ENCODE results near the gene PRKCQ.
A peak's percentile ranks its signal among the peaks of the same experiment; 100 is the strongest.

The PRKCQ gene

DNA sequence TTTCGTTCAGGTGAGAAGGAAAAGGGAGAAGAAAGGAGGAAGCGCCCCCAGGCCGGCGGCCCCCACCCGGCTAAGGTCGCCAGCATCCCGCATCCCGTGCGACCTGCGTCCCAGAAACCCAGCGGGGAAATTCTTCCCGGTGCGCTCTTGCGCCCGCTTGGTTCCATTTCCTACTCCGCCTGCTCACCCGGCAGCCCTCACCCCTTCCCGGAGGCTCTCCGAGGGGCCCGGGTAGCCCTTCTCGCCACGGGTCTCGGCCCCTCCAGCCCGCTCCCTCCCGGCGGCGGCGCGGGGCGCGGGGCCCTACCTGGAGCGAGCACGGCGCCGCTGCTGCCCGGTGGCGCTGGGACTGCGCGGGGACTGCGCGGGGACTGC is at the start of gene PRKCQ:
PRKCQ (minus strand) TSS at position 373 of the 375 bp plus-strand sequence. CDS start 65,141 bp downstream, outside the sequence.
- H3K4me3 ChIP-seq (ENCODE audit: low read length) = peak within 1 kb of the TSS; percentile 61
- H3K9ac ChIP-seq (ENCODE audit: low read length) = peak within 1 kb of the TSS; percentile 13
- peak within 1 kb of the TSS; percentile 37 for H3K27ac ChIP-seq (ENCODE audit: low read depth, low read length)
- H3K4me1 ChIP-seq (ENCODE audit: control insufficient read depth, insufficient read depth, low read length) = no peaks in the 10 kb centered on the region
- peaks cover 4% of the 10 kb centered on the region for H3K27me3 ChIP-seq (ENCODE audit: control insufficient read depth, insufficient read depth, low read length)
- no peaks in the 10 kb centered on the region for H3K36me3 ChIP-seq (ENCODE audit: control insufficient read depth, insufficient read depth, low read length)

- no peak overlapping the region for H3K27ac ChIP-seq (ENCODE audit: low read depth, low read length)
- no peaks in the 10 kb centered on the region for H3K4me1 ChIP-seq (ENCODE audit: control insufficient read depth, insufficient read depth, low read length)
- H3K27me3 ChIP-seq (ENCODE audit: control insufficient read depth, insufficient read depth, low read length) = no peaks in the 10 kb centered on the region
- H3K4me3 ChIP-seq (ENCODE audit: low read length) = no peak overlapping the region
- H3K36me3 ChIP-seq (ENCODE audit: control insufficient read depth, insufficient read depth, low read length) = no peaks in the 10 kb centered on the region
- no peak overlapping the region for H3K9ac ChIP-seq (ENCODE audit: low read length)
Observed at GRCh38 chr10:6625428-6625827, 45.4 kb upstream of the PRKCQ start.

DNA sequence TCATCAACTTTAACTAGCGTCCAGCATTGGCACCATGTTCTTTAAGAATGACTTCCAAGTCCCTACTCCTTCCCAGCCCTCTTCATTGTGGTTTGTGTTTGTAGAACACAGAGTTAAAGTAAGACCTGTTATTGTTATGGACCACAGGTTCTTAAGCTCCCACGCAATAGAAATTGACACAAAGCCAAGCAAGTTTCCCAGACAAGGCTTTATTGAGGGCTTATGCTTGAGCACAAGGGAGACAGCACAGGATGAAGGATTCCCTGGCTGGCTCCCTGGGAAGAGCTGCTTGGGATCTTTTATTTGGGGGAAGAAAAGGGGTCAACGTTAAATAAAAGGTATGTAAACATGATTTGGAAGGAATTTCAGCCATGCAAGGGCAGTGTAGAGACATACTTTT is 44.3 kb upstream of the PRKCQ start:
- Histone ChIP-seq H3K36me3 (ENCODE audit: control insufficient read depth, insufficient read depth, low read length) (no peaks in the 10 kb centered on the region), H3K4me3 (ENCODE audit: low read length) (no peak overlapping the region), H3K4me1 (ENCODE audit: control insufficient read depth, insufficient read depth, low read length) (no peaks in the 10 kb centered on the region), H3K9ac (ENCODE audit: low read length) (no peak overlapping the region), H3K27ac (ENCODE audit: low read depth, low read length) (no peak overlapping the region), H3K27me3 (ENCODE audit: control insufficient read depth, insufficient read depth, low read length) (no peaks in the 10 kb centered on the region)

GRCh38 chr10:6622921-6623320 is 42.8 kb upstream of the PRKCQ start:
- Histone ChIP-seq H3K9ac (ENCODE audit: low read length) (no peak overlapping the region), H3K4me3 (ENCODE audit: low read length) (no peak overlapping the region), H3K27me3 (ENCODE audit: control insufficient read depth, insufficient read depth, low read length) (no peaks in the 10 kb centered on the region), H3K27ac (ENCODE audit: low read depth, low read length) (no peak overlapping the region), H3K4me1 (ENCODE audit: control insufficient read depth, insufficient read depth, low read length) (no peaks in the 10 kb centered on the region), H3K36me3 (ENCODE audit: control insufficient read depth, insufficient read depth, low read length) (no peaks in the 10 kb centered on the region)

DNA sequence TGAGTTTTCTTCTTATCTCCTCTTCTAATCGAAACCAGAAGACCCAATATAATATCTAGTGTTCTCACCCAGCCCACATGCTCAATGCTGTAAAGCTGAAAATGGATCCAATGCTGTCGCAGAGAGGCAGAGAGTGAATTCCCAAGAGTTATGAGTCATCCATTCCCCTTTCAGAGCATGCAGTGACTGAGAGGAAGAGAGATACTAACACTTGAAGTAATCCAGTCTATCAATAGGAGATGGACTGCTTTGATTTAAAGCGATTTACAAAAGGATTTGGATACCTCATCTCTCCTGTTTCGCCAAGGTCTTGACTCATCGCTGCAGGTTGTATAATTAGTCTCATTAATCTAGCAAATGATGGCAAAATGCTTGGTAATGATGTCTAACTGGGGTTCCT is 41.5 kb upstream of the PRKCQ start:
- H3K4me3 ChIP-seq (ENCODE audit: low read length) = no peak overlapping the region
- no peaks in the 10 kb centered on the region for H3K36me3 ChIP-seq (ENCODE audit: control insufficient read depth, insufficient read depth, low read length)
- H3K27ac ChIP-seq (ENCODE audit: low read depth, low read length) = no peak overlapping the region
- no peaks in the 10 kb centered on the region for H3K27me3 ChIP-seq (ENCODE audit: control insufficient read depth, insufficient read depth, low read length)
- H3K9ac ChIP-seq (ENCODE audit: low read length) = no peak overlapping the region
- no peaks in the 10 kb centered on the region for H3K4me1 ChIP-seq (ENCODE audit: control insufficient read depth, insufficient read depth, low read length)

- H3K27me3 ChIP-seq (ENCODE audit: control insufficient read depth, insufficient read depth, low read length) = no peaks in the 10 kb centered on the region
- no peaks in the 10 kb centered on the region for H3K36me3 ChIP-seq (ENCODE audit: control insufficient read depth, insufficient read depth, low read length)
- no peak overlapping the region for H3K27ac ChIP-seq (ENCODE audit: low read depth, low read length)
- H3K9ac ChIP-seq (ENCODE audit: low read length) = no peak overlapping the region
- no peaks in the 10 kb centered on the region for H3K4me1 ChIP-seq (ENCODE audit: control insufficient read depth, insufficient read depth, low read length)
- no peak overlapping the region for H3K4me3 ChIP-seq (ENCODE audit: low read length)
Observed at GRCh38 chr10:6619660-6620059, 39.6 kb upstream of the PRKCQ start.

DNA sequence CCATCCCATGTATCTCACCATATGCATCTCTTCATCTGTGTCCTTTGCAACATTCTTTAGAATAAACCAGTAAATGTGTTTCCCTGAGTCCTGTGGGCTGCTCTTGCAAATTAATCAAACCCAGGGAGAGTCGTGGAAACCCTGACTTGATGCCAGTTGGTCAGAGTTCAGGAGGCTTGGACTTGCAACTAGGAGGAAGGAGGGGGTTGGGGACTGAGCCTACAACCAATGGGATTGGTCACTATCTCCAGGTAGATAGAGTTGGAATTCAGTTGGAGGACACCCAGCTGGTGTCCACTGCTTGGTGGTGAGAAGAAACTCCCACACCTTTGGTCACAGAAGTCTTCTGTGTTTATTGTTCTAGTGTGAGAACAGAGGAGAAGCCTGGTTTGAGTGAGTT is 38.3 kb upstream of the PRKCQ start:
- H3K4me1 ChIP-seq (ENCODE audit: control insufficient read depth, insufficient read depth, low read length) = no peaks in the 10 kb centered on the region
- no peaks in the 10 kb centered on the region for H3K27me3 ChIP-seq (ENCODE audit: control insufficient read depth, insufficient read depth, low read length)
- no peak overlapping the region for H3K9ac ChIP-seq (ENCODE audit: low read length)
- H3K36me3 ChIP-seq (ENCODE audit: control insufficient read depth, insufficient read depth, low read length) = no peaks in the 10 kb centered on the region
- H3K27ac ChIP-seq (ENCODE audit: low read depth, low read length) = no peak overlapping the region
- H3K4me3 ChIP-seq (ENCODE audit: low read length) = no peak overlapping the region

- H3K9ac ChIP-seq (ENCODE audit: low read length) = no peak overlapping the region
- H3K27ac ChIP-seq (ENCODE audit: low read depth, low read length) = no peak overlapping the region
- no peaks in the 10 kb centered on the region for H3K27me3 ChIP-seq (ENCODE audit: control insufficient read depth, insufficient read depth, low read length)
- no peak overlapping the region for H3K4me3 ChIP-seq (ENCODE audit: low read length)
- H3K4me1 ChIP-seq (ENCODE audit: control insufficient read depth, insufficient read depth, low read length) = no peaks in the 10 kb centered on the region
- no peaks in the 10 kb centered on the region for H3K36me3 ChIP-seq (ENCODE audit: control insufficient read depth, insufficient read depth, low read length)
Observed at GRCh38 chr10:6617309-6618076, 37.4 kb upstream of the PRKCQ start.

- H3K4me1 ChIP-seq (ENCODE audit: control insufficient read depth, insufficient read depth, low read length) = no peaks in the 10 kb centered on the region
- H3K27ac ChIP-seq (ENCODE audit: low read depth, low read length) = no peak overlapping the region
- H3K4me3 ChIP-seq (ENCODE audit: low read length) = no peak overlapping the region
- no peaks in the 10 kb centered on the region for H3K27me3 ChIP-seq (ENCODE audit: control insufficient read depth, insufficient read depth, low read length)
- no peaks in the 10 kb centered on the region for H3K36me3 ChIP-seq (ENCODE audit: control insufficient read depth, insufficient read depth, low read length)
- no peak overlapping the region for H3K9ac ChIP-seq (ENCODE audit: low read length)
Observed at GRCh38 chr10:6615971-6616370, 35.9 kb upstream of the PRKCQ start.

DNA sequence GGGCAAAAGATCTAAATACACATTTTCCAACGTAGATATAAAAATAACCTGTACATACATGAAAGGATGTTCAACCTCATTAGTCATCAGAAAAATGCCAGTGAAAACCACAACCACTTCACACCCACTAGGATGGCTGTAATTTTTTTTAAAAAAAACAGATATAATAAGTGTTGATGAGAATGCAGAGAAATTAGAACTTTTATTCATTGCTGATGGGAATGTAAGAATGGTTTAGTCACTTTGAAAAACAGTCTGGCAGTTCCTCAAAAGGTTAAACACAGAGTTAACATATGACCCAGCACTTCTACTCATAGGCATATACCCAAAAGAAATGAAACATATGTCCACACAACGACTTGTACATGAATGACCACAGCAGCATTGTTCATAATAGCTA is 32.3 kb upstream of the PRKCQ start:
- Histone ChIP-seq H3K9ac (ENCODE audit: low read length) (no peak overlapping the region), H3K4me1 (ENCODE audit: control insufficient read depth, insufficient read depth, low read length) (no peaks in the 10 kb centered on the region), H3K36me3 (ENCODE audit: control insufficient read depth, insufficient read depth, low read length) (no peaks in the 10 kb centered on the region), H3K27ac (ENCODE audit: low read depth, low read length) (no peak overlapping the region), H3K4me3 (ENCODE audit: low read length) (no peak overlapping the region), H3K27me3 (ENCODE audit: control insufficient read depth, insufficient read depth, low read length) (no peaks in the 10 kb centered on the region)

GRCh38 chr10:6610647-6611046 is 30.6 kb upstream of the PRKCQ start:
- H3K4me1 ChIP-seq (ENCODE audit: control insufficient read depth, insufficient read depth, low read length) = no peaks in the 10 kb centered on the region
- no peak overlapping the region for H3K9ac ChIP-seq (ENCODE audit: low read length)
- no peak overlapping the region for H3K27ac ChIP-seq (ENCODE audit: low read depth, low read length)
- no peaks in the 10 kb centered on the region for H3K36me3 ChIP-seq (ENCODE audit: control insufficient read depth, insufficient read depth, low read length)
- no peaks in the 10 kb centered on the region for H3K27me3 ChIP-seq (ENCODE audit: control insufficient read depth, insufficient read depth, low read length)
- H3K4me3 ChIP-seq (ENCODE audit: low read length) = no peak overlapping the region

DNA sequence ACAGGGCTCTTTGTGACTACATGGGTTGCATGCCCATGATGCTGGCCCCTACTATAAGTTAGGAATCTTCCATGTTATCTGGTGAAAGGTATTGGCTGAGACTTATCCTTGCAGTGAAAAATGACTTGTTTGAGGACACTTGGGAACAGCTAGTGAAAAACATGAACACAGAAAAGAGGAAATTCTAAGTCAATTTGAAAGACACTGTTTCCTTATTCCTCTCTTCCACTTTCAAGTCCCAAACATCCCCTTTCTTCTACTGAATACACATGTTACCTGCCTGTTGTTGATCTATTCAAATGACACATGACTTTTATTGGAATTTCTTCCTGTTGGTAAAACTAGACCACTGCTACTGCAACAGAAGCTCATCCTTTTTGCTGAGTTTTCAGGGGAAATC is 29.5 kb upstream of the PRKCQ start:
- H3K9ac ChIP-seq (ENCODE audit: low read length) = no peak overlapping the region
- H3K4me1 ChIP-seq (ENCODE audit: control insufficient read depth, insufficient read depth, low read length) = no peaks in the 10 kb centered on the region
- H3K4me3 ChIP-seq (ENCODE audit: low read length) = no peak overlapping the region
- no peaks in the 10 kb centered on the region for H3K36me3 ChIP-seq (ENCODE audit: control insufficient read depth, insufficient read depth, low read length)
- H3K27ac ChIP-seq (ENCODE audit: low read depth, low read length) = no peak overlapping the region
- H3K27me3 ChIP-seq (ENCODE audit: control insufficient read depth, insufficient read depth, low read length) = no peaks in the 10 kb centered on the region

DNA sequence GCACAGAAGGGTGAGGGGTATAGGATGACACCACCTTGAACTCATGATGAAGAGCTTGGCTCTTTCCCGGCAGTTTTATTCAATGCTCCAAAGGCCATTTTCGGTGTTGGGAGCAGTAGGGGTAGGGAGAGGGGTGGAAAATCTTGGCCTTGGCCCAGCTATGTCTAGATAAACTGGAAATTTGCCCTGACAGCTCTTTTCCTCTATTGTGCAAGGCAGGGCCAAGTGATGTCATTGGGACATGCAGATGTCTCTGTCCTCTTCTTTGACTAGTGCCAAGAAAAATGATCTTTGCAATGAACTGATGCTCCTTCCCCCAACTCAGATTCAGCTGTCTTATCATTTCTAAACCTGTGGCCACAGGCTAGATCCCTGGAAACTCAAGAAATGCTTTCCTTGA is 27.7 kb upstream of the PRKCQ start:
- Histone ChIP-seq H3K4me1 (ENCODE audit: control insufficient read depth, insufficient read depth, low read length) (no peaks in the 10 kb centered on the region), H3K4me3 (ENCODE audit: low read length) (no peak overlapping the region), H3K27ac (ENCODE audit: low read depth, low read length) (no peak overlapping the region), H3K27me3 (ENCODE audit: control insufficient read depth, insufficient read depth, low read length) (no peaks in the 10 kb centered on the region), H3K36me3 (ENCODE audit: control insufficient read depth, insufficient read depth, low read length) (no peaks in the 10 kb centered on the region), H3K9ac (ENCODE audit: low read length) (no peak overlapping the region)
